ENCODE results near the gene STARD7. TPM values are rescaled to one million over a fixed set of nuclear protein-coding genes. Genes with fewer than 3 reads are reported as not detected.

The STARD7 gene
- polyA plus RNA-seq, 4 donors, result 44.5 to 123 (median 66.7) TPM

DNA sequence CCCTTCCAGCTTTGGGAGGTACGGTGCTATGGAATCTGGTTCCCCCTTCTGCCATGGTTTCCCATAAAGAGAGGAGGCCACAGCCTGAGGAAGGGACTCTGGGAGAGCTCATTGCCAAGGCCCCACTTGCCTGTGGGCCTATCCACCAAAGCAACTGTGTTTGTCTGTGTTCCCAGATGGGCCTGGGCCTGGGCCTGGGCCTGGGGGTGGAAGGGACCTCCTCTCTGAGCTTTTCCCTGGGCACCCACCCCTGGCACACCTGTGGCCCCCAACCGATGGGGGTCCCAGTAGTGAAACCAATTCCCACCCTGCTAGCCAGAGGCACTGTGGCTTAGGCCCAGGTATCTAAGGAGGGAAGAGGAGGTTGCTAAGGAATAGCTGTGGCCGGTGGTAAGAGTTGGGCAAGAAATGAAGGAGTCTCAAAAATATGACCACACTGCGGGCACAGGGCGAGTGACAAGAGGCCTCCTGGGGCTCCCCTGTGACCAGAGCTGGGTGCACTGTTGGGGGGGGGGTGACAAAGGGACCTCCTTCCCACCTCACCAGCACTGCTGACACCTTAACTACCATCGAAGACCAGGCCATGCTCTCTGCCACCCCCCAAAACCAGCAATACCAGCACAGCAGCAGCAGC is 58.5 kb downstream of the STARD7 start:
- Histone ChIP-seq H3K9me3 (ENCODE audit: control insufficient read depth in 2 of 2, insufficient read depth in 1 of 2, low read depth in 1 of 2, low read length in 1 of 2) (no peaks in the 10 kb centered on the region), H3K27ac (ENCODE audit: low read depth in 1 of 3, low read length in 2 of 3) (no peak overlapping the region), H3K27me3 (ENCODE audit: control insufficient read depth in 3 of 3, insufficient read depth in 3 of 3, low read length in 3 of 3) (no peaks in the 10 kb centered on the region), H3K4me3 (ENCODE audit: low read depth in 1 of 3, low read length in 3 of 3) (no peak overlapping the region), H3K36me3 (ENCODE audit: control insufficient read depth in 3 of 3, insufficient read depth in 2 of 3, low read depth in 1 of 3, low read length in 3 of 3) (no peaks in the 10 kb centered on the region), H3K4me1 (ENCODE audit: control insufficient read depth in 3 of 3, insufficient read depth in 2 of 3, low read depth in 1 of 3, low read length in 2 of 3) (peaks cover 0 to 25% (median 0%) of the 10 kb centered on the region in 3 donors)
- no peak for FAIRE-seq
- no peak for DNase-seq
- WGBS, 3 donors, result 92 to 98% (median 95%) methylated on average over 6 of the region's 6 CpGs

DNA sequence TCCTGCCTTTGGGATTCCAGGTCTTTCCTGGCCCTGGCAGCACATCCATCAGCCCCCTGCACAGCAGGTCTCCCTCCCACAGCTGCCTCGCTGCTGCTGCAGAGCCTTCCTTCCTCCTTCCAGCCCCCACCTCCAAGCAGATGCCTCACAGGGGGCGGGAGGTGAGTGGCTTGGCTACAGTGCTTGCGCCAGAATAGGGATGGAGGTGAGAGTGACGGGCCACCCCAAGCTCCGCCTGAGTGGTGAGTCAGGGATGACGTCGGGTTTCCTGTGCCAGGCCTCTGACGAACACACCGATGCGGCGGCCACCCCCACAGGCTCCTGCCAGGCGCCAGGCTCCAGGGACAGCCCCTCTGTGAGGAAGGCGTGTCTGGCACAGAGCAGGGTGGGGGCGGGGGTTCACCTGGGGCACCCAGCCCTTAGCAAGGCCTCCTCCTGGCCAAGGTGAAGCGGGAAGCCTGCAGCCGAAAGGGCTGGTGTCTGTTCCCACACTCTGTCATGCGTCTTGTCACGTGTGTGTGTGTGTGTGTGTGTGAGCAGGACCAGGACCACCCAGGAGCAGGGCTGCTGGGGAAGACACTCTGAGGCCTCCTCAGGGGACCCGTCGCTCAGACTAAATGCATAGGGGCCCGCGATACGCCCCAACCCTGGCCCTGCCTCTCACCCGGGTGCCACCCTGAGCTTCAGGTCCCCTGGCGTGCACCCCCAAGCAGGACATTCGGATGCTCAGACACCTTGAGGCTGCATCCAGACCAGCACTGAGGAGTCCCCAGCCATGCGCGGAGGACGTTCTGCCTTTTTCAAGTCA is 60.0 kb downstream of the STARD7 start:
- Histone ChIP-seq H3K27me3 (ENCODE audit: control insufficient read depth in 3 of 3, insufficient read depth in 3 of 3, low read length in 3 of 3) (peaks cover 0 to 5% (median 0%) of the 10 kb centered on the region in 3 donors), H3K9me3 (ENCODE audit: control insufficient read depth in 2 of 2, insufficient read depth in 1 of 2, low read depth in 1 of 2, low read length in 1 of 2) (no peaks in the 10 kb centered on the region), H3K4me3 (ENCODE audit: low read depth in 1 of 3, low read length in 3 of 3) (no peak overlapping the region), H3K27ac (ENCODE audit: low read depth in 1 of 3, low read length in 2 of 3) (peak overlapping the region in 2 of 3 donors; percentile 34 to 89), H3K4me1 (ENCODE audit: control insufficient read depth in 3 of 3, insufficient read depth in 2 of 3, low read depth in 1 of 3, low read length in 2 of 3) (peaks cover 0 to 31% (median 0%) of the 10 kb centered on the region in 3 donors), H3K36me3 (ENCODE audit: control insufficient read depth in 3 of 3, insufficient read depth in 2 of 3, low read depth in 1 of 3, low read length in 3 of 3) (peaks cover 0 to 5% (median 0%) of the 10 kb centered on the region in 3 donors)
- FAIRE-seq, result no peak
- DNase-seq, result peak; percentile 77 to 80
- 27 to 33% (median 30%) methylated on average over 23 to 29 of the region's 29 CpGs for WGBS, 3 donors

DNA sequence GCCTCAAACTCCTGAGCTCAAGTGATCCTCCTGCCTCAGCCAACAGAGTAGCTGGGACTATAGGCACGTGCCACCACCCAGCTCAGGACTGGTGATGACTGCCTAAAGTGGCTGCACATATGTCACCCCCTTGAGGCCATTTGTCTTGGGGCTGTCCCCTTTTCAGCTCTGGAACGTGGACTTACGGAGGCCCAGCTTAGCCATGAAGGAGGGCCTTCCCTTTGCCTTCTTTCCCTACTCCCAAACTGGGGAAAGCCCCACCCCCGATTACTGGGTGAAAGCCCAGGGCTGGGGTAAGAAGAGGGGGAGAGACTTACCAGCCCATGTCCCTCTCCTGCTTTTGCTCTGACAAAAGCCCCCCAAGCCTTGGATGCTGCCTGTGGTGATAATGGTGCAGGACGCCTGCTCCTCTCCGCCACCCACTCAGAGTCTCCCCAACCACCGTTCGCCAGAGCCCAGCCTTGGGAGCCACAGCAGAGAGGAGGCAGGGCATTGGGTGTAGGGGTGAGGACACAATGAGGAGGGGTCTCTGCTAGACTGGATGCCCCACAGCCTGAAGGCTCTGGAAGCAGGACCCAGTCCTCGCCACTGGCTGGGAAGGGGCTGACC is 60.9 kb downstream of the STARD7 start:
- no peak overlapping the region for H3K4me3 ChIP-seq (ENCODE audit: low read depth in 1 of 3, low read length in 3 of 3)
- peaks cover 0 to 31% (median 0%) of the 10 kb centered on the region in 3 donors for H3K4me1 ChIP-seq (ENCODE audit: control insufficient read depth in 3 of 3, insufficient read depth in 2 of 3, low read depth in 1 of 3, low read length in 2 of 3)
- no peak for FAIRE-seq
- peaks cover 0 to 5% (median 0%) of the 10 kb centered on the region in 3 donors for H3K27me3 ChIP-seq (ENCODE audit: control insufficient read depth in 3 of 3, insufficient read depth in 3 of 3, low read length in 3 of 3)
- WGBS, 3 donors, result 75 to 77% (median 77%) methylated on average over 9 of the region's 9 CpGs
- H3K27ac ChIP-seq (ENCODE audit: low read depth in 1 of 3, low read length in 2 of 3), result peak overlapping the region in 1 of 3 donors; percentile 89
- H3K36me3 ChIP-seq (ENCODE audit: control insufficient read depth in 3 of 3, insufficient read depth in 2 of 3, low read depth in 1 of 3, low read length in 3 of 3), result peaks cover 0 to 7% (median 0%) of the 10 kb centered on the region in 3 donors
- DNase-seq, result no peak
- no peaks in the 10 kb centered on the region for H3K9me3 ChIP-seq (ENCODE audit: control insufficient read depth in 2 of 2, insufficient read depth in 1 of 2, low read depth in 1 of 2, low read length in 1 of 2)

DNA sequence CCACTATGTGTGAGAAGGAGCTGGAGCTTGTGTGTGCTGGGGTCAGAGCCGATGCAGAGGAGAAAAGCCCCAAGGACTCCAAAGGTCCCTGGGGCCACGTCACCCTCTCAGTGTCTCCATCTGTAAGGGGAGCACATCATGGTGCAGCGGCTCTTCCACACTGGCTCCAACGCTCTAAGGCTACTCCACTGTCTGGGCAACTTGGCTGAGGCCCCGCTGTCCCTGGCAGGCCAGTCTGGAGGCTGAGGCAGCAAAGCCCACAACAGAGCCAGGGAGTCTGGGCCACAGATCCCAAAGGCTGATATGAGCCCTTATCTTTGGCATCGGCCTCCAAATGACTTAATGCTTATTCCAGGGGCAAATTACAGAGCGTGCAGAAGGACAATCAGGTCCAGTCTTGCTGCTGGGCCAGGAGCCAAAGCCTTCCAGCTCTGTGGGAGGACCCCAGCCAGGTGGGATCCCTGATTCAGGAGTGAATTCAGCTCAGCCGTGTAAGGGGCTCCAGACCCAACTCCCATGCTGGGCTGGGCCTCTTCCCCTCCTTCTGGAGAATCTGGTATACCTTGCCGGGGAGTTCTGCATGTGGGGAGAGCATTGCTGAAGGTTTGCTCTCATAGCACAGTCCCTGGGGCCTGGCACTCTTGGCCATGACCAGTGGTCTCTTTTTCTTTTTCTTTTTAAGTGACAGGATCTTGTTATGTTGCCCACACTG is 61.6 kb downstream of the STARD7 start:
- H3K27me3 ChIP-seq (ENCODE audit: control insufficient read depth in 3 of 3, insufficient read depth in 3 of 3, low read length in 3 of 3), result peaks cover 0 to 5% (median 0%) of the 10 kb centered on the region in 3 donors
- no peak for DNase-seq
- FAIRE-seq, result no peak
- H3K4me1 ChIP-seq (ENCODE audit: control insufficient read depth in 3 of 3, insufficient read depth in 2 of 3, low read depth in 1 of 3, low read length in 2 of 3), result peaks cover 0 to 31% (median 0%) of the 10 kb centered on the region in 3 donors
- no peaks in the 10 kb centered on the region for H3K9me3 ChIP-seq (ENCODE audit: control insufficient read depth in 2 of 2, insufficient read depth in 1 of 2, low read depth in 1 of 2, low read length in 1 of 2)
- H3K27ac ChIP-seq (ENCODE audit: low read depth in 1 of 3, low read length in 2 of 3), result peak overlapping the region in 2 of 3 donors; percentile 58 to 89
- no peak overlapping the region for H3K4me3 ChIP-seq (ENCODE audit: low read depth in 1 of 3, low read length in 3 of 3)
- 75 to 78% (median 78%) methylated on average over 9 of the region's 9 CpGs for WGBS, 3 donors
- peaks cover 0 to 9% (median 0%) of the 10 kb centered on the region in 3 donors for H3K36me3 ChIP-seq (ENCODE audit: control insufficient read depth in 3 of 3, insufficient read depth in 2 of 3, low read depth in 1 of 3, low read length in 3 of 3)

DNA sequence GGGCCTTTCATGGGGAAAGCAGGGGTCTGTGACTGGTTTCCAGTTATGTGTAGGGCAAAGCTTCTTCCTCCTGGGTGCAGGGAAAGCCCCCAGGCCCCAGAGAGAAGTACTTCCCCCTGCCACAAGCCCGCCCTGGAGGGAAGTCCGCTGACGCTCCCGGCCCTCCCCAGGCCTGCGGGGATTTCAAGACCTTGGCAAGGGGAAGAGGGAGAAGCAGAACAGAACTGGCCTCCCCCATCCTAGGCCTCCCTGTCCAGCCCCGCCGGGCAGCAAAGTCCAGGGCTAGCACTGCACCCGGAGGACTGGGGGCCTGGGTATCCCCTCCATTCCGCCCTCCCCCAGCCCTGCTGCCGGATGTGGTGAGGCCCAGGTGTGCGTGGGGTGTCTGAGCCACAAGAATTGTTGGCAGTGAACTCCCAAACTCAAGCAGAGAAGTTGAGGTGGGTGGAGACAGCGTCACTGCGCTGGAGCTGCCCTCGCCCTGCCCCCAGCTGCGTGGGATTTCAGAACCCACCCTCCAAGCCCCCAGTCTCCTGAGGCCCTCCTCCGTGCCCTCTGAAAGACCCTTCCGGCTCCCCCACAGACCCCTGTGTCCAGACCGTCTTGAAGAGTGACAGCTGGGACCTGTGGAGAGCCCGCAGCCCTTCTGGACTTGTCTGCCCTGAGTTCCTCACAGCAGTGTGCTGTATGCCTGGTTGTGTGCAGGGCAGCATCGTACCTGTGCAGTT is 62.3 kb downstream of the STARD7 start:
- Histone ChIP-seq H3K4me1 (ENCODE audit: control insufficient read depth in 3 of 3, insufficient read depth in 2 of 3, low read depth in 1 of 3, low read length in 2 of 3) (peaks cover 0 to 31% (median 0%) of the 10 kb centered on the region in 3 donors), H3K36me3 (ENCODE audit: control insufficient read depth in 3 of 3, insufficient read depth in 2 of 3, low read depth in 1 of 3, low read length in 3 of 3) (peaks cover 0 to 9% (median 0%) of the 10 kb centered on the region in 3 donors), H3K27ac (ENCODE audit: low read depth in 1 of 3, low read length in 2 of 3) (peak overlapping the region in 2 of 3 donors; percentile 61 to 89), H3K27me3 (ENCODE audit: control insufficient read depth in 3 of 3, insufficient read depth in 3 of 3, low read length in 3 of 3) (peaks cover 0 to 5% (median 0%) of the 10 kb centered on the region in 3 donors), H3K4me3 (ENCODE audit: low read depth in 1 of 3, low read length in 3 of 3) (no peak overlapping the region), H3K9me3 (ENCODE audit: control insufficient read depth in 2 of 2, insufficient read depth in 1 of 2, low read depth in 1 of 2, low read length in 1 of 2) (no peaks in the 10 kb centered on the region)
- FAIRE-seq (no peak), DNase-seq (peak in 1 of 2 donors; percentile 58)
- WGBS, 3 donors, result 51 to 62% (median 57%) methylated on average over 15 to 20 of the region's 20 CpGs

DNA sequence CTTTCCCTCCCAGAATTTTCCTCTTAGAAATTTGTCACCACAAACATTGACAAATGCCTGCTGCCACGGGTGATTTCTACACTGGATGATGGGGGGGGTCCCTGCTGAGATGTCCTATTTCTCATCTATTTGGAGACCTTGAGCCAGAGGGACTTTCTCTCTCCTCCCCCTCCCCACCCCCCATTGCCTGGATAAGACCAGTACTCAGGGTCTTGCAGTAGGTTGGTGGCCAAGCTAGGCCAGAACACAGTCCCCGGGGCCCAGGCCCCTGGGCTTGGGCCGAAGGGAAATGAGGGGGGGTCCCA is 62.8 kb downstream of the STARD7 start:
- 39 to 54% (median 44%) methylated on average over 3 of the region's 3 CpGs for WGBS, 3 donors
- Histone ChIP-seq H3K9me3 (ENCODE audit: control insufficient read depth in 2 of 2, insufficient read depth in 1 of 2, low read depth in 1 of 2, low read length in 1 of 2) (no peaks in the 10 kb centered on the region), H3K4me3 (ENCODE audit: low read depth in 1 of 3, low read length in 3 of 3) (peak overlapping the region in 1 of 3 donors; percentile 50), H3K36me3 (ENCODE audit: control insufficient read depth in 3 of 3, insufficient read depth in 2 of 3, low read depth in 1 of 3, low read length in 3 of 3) (peaks cover 0 to 9% (median 0%) of the 10 kb centered on the region in 3 donors), H3K27me3 (ENCODE audit: control insufficient read depth in 3 of 3, insufficient read depth in 3 of 3, low read length in 3 of 3) (peaks cover 0 to 5% (median 0%) of the 10 kb centered on the region in 3 donors), H3K27ac (ENCODE audit: low read depth in 1 of 3, low read length in 2 of 3) (peak overlapping the region in 2 of 3 donors; percentile 61 to 89), H3K4me1 (ENCODE audit: control insufficient read depth in 3 of 3, insufficient read depth in 2 of 3, low read depth in 1 of 3, low read length in 2 of 3) (peaks cover 0 to 31% (median 0%) of the 10 kb centered on the region in 3 donors)
- no peak for DNase-seq
- FAIRE-seq, result no peak

DNA sequence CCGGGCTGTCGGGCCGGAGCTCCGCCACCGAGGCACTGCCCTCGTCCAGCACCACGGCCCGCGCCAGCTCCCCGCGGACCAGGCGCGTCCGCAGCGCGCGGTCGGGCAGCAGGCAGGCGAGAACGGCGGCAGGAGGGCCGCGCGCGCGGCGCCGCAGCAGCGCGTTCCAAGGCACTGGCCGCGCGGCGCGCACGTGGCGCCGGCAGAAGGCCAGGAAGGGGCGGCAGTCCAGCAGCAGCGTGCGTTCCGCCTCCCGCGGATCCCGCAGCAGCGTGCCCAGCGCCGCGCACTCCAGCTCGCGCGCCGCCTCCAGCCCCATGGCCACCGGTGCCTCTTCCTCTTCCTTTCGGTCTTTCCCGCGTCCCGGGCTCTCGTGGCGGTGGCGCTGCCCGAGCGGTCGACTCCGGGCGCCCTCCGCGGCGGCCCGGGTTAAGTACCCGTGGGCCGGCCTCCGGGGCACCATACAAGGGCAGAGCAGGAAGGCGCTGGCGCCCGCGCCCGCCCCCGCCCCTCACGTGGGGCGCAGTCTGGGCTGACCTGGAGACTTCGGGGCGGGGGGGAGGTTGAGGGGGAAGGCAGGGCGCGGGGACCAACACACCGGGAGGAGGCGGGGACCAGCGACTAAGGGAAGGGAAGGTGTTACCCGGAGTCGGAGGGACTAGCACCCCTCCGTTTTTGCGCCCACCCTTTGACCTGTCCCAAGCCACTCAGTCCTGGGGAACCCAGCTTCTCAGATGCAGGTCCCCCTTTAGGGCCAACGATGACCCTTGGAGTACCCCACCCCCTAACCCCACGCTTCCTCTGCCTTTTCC is 63.4 kb downstream of the STARD7 start, which contains the start of gene DUSP2:
DUSP2 (minus strand) TSS at position 405 of the 812 bp plus-strand sequence; CDS start at position 319, 86 bp downstream.
- 2 to 4% (median 3%) methylated on average over 36 to 94 of the region's 94 CpGs for WGBS, 3 donors
- FAIRE-seq (no peak), DNase-seq (peak; percentile 67 to 89)
- Histone ChIP-seq H3K4me1 (ENCODE audit: control insufficient read depth in 3 of 3, insufficient read depth in 2 of 3, low read depth in 1 of 3, low read length in 2 of 3) (peaks cover 0 to 31% (median 0%) of the 10 kb centered on the region in 3 donors), H3K27me3 (ENCODE audit: control insufficient read depth in 3 of 3, insufficient read depth in 3 of 3, low read length in 3 of 3) (peaks cover 0 to 5% (median 0%) of the 10 kb centered on the region in 3 donors), H3K9me3 (ENCODE audit: control insufficient read depth in 2 of 2, insufficient read depth in 1 of 2, low read depth in 1 of 2, low read length in 1 of 2) (no peaks in the 10 kb centered on the region), H3K27ac (ENCODE audit: low read depth in 1 of 3, low read length in 2 of 3) (peak within 1 kb of the TSS in 2 of 3 donors; percentile 61 to 89), H3K36me3 (ENCODE audit: control insufficient read depth in 3 of 3, insufficient read depth in 2 of 3, low read depth in 1 of 3, low read length in 3 of 3) (peaks cover 0 to 9% (median 0%) of the 10 kb centered on the region in 3 donors), H3K4me3 (ENCODE audit: low read depth in 1 of 3, low read length in 3 of 3) (peak within 1 kb of the TSS; percentile 34 to 51 (median 50))
